GM12878 (cell line): Measurements from ENCODE around the gene PERP. TPM values are rescaled to one million over a fixed set of nuclear protein-coding genes. Genes with fewer than 3 reads are reported as not detected.

Source experiments
- JUND ChIP-seq: IDR thresholded peaks from 2 replicates; pipeline ENCODE4 v1.6.1; 2012; ENCODE audit warnings: low read depth, mild to moderate bottlenecking, low read length, improper control_type of control experiment, moderate library complexity
- NFYB ChIP-seq: IDR thresholded peaks from 2 replicates; pipeline ENCODE4 v1.6.1; 2011; ENCODE audit warnings: low read depth, mild to moderate bottlenecking, low read length, improper control_type of control experiment, moderate library complexity; ENCODE audit not compliant: insufficient read depth
- polyA plus RNA-seq, 11 experiments: library from polyadenylated mRNA; depleted of rRNA in 4 of 11; unstranded in 6 of 11; stranded (reverse) in 5 of 11; fragments of >200 nt; fragmentation: Nextera tagmentation in 4 of 11; fragmentation: Illumina TruSeq in 1 of 11; extraction: Ambion mirVana in 4 of 11; extraction: Trizol in 1 of 11; gene quantifications; 1 replicate in 1 of 11; 2 replicates in 10 of 11; pipeline versions ENCODE4 v1.2.1 to v1.2.3, GENCODE V29; 2011 to 2016; ENCODE audit warnings: inconsistent platforms in 2 of 11, missing spikeins in 2 of 11, low read depth in 1 of 11
- total RNA-seq, 4 experiments: library from RNA; depleted of rRNA in 3 of 4; stranded (reverse); fragments of >200 nt in 3 of 4; fragmentation: Illumina TruSeq in 1 of 4; extraction: Trizol in 1 of 4; gene quantifications; 2 replicates each; pipeline versions ENCODE4 v1.2.1 to v1.2.3, GENCODE V29; 2013 to 2021
- TF ChIP-seq, protein P1 (sequence below): IDR thresholded peaks from 2 replicates; pipeline ENCODE4 v1.6.1; 2012; ENCODE audit warnings: improper control_type of control experiment, low read depth, low read length; ENCODE audit not compliant: insufficient replicate concordance
- TF ChIP-seq, protein P2 (sequence below): fragments of 450-650 bp; IDR thresholded peaks from 2 replicates; pipeline ENCODE4 v1.6.1; 2017; ENCODE audit warnings: mild to moderate bottlenecking
- TF ChIP-seq, protein P3 (sequence below): IDR thresholded peaks from 2 replicates; pipeline ENCODE4 v1.6.1; 2012; ENCODE audit warnings: mild to moderate bottlenecking, low read depth, low read length

Gene PERP
- total and polyA plus RNA-seq, 10 of the 15 experiments (the other 5 are each of a cell fraction or from before 2014, with no cell fraction given) = 0.37 to 2.4 (median 0.75) TPM

DNA sequence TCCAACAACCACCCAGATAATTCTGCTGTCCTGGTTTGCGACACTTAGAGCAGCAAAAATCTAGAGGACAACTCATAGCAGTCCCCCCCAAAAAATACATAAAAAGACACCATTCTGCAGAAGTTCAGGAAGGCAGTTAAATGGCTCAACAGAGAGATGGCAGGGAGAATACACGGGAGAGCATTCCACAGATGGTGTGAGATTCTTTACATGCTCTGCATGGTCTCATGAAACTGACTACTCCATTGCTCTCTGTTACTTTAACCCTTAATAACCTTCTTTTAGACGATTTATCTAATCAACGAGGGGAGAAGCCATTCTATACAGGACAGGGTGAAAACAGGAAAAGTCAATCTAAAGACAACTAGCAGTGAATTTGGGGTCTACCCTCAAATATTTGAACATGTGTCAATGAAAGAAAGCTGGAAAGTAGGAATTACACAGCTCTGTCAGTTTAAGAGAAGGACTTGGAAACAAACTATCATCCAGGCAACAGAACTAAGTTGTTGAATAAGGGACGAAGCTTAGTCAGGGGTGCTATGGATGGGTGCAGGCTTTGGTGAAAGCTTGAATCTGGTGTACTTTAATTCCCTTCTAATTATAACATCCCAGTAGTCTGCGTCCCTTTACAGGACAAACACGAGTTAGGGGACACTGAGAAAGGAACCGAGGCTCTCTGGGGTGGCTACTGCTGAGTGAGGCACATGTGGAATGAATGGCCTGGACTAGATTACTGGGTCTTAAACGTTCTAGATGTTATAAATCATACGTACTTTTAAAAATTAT, 5.1 kb downstream of the PERP start (continued):
- TF ChIP-seq, protein P1, sequence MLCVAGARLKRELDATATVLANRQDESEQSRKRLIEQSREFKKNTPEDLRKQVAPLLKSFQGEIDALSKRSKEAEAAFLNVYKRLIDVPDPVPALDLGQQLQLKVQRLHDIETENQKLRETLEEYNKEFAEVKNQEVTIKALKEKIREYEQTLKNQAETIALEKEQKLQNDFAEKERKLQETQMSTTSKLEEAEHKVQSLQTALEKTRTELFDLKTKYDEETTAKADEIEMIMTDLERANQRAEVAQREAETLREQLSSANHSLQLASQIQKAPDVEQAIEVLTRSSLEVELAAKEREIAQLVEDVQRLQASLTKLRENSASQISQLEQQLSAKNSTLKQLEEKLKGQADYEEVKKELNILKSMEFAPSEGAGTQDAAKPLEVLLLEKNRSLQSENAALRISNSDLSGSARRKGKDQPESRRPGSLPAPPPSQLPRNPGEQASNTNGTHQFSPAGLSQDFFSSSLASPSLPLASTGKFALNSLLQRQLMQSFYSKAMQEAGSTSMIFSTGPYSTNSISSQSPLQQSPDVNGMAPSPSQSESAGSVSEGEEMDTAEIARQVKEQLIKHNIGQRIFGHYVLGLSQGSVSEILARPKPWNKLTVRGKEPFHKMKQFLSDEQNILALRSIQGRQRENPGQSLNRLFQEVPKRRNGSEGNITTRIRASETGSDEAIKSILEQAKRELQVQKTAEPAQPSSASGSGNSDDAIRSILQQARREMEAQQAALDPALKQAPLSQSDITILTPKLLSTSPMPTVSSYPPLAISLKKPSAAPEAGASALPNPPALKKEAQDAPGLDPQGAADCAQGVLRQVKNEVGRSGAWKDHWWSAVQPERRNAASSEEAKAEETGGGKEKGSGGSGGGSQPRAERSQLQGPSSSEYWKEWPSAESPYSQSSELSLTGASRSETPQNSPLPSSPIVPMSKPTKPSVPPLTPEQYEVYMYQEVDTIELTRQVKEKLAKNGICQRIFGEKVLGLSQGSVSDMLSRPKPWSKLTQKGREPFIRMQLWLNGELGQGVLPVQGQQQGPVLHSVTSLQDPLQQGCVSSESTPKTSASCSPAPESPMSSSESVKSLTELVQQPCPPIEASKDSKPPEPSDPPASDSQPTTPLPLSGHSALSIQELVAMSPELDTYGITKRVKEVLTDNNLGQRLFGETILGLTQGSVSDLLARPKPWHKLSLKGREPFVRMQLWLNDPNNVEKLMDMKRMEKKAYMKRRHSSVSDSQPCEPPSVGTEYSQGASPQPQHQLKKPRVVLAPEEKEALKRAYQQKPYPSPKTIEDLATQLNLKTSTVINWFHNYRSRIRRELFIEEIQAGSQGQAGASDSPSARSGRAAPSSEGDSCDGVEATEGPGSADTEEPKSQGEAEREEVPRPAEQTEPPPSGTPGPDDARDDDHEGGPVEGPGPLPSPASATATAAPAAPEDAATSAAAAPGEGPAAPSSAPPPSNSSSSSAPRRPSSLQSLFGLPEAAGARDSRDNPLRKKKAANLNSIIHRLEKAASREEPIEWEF = no peak
- TF ChIP-seq, protein P2, sequence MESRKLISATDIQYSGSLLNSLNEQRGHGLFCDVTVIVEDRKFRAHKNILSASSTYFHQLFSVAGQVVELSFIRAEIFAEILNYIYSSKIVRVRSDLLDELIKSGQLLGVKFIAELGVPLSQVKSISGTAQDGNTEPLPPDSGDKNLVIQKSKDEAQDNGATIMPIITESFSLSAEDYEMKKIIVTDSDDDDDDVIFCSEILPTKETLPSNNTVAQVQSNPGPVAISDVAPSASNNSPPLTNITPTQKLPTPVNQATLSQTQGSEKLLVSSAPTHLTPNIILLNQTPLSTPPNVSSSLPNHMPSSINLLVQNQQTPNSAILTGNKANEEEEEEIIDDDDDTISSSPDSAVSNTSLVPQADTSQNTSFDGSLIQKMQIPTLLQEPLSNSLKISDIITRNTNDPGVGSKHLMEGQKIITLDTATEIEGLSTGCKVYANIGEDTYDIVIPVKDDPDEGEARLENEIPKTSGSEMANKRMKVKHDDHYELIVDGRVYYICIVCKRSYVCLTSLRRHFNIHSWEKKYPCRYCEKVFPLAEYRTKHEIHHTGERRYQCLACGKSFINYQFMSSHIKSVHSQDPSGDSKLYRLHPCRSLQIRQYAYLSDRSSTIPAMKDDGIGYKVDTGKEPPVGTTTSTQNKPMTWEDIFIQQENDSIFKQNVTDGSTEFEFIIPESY = no peak
- TF ChIP-seq, protein P3, sequence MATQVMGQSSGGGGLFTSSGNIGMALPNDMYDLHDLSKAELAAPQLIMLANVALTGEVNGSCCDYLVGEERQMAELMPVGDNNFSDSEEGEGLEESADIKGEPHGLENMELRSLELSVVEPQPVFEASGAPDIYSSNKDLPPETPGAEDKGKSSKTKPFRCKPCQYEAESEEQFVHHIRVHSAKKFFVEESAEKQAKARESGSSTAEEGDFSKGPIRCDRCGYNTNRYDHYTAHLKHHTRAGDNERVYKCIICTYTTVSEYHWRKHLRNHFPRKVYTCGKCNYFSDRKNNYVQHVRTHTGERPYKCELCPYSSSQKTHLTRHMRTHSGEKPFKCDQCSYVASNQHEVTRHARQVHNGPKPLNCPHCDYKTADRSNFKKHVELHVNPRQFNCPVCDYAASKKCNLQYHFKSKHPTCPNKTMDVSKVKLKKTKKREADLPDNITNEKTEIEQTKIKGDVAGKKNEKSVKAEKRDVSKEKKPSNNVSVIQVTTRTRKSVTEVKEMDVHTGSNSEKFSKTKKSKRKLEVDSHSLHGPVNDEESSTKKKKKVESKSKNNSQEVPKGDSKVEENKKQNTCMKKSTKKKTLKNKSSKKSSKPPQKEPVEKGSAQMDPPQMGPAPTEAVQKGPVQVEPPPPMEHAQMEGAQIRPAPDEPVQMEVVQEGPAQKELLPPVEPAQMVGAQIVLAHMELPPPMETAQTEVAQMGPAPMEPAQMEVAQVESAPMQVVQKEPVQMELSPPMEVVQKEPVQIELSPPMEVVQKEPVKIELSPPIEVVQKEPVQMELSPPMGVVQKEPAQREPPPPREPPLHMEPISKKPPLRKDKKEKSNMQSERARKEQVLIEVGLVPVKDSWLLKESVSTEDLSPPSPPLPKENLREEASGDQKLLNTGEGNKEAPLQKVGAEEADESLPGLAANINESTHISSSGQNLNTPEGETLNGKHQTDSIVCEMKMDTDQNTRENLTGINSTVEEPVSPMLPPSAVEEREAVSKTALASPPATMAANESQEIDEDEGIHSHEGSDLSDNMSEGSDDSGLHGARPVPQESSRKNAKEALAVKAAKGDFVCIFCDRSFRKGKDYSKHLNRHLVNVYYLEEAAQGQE = no peak
- TF ChIP-seq NFYB = no peak
- no peak for TF ChIP-seq JUND
